ENCODE results near the gene PPFIBP1. TPM values are rescaled to one million over a fixed set of nuclear protein-coding genes. Genes with fewer than 3 reads are reported as not detected.

Gene PPFIBP1
- total RNA-seq, 3 donors from 2014 or later (not counting 1 experiment from before 2014, with no cell fraction given) = 0.73 to 1.6 (median 1.4) TPM

DNA sequence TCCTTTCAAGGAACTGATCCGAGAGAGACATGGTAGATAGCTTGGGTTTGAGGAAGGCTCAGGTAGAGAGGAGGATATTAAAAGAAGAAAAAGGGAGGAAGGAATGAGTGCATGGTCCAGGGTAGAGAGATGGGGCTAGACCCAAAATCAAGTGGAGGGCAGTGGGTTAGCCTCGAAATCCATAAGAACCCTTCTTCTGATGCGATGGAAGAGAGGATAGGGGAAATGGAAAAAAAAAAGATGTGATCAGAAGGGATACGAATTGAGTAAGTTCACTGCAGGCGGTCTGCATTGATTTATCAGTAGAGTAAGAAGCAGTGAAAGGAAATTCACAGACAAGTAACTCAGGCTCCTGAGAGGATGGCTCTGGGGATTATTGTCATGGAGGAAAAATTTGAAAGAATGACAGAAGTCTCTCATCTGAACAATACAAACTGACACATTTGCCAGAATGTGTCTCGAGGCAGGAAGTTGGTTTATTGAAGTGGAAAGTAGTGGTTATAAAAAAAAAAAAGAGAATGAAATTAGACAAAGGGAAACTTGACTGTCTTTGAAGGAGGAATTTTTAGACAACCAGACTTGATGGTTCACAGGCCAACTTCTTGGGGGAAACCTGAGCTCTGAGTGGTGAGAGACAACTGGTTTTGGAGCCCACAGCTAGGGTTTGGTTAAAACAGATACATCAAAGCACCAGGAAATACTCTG, 10.2 kb downstream of the PPFIBP1 start:
- Mint-ChIP-seq H3K4me1 (peaks cover 17% of the 10 kb centered on the region in 2 donors), H3K27ac (peak overlapping the region; percentile 4 to 24), H3K27me3 (ENCODE audit: low read depth in 2 of 2) (peaks cover 7 to 12% of the 10 kb centered on the region in 2 donors), H3K9me3 (no peaks in the 10 kb centered on the region), H3K36me3 (no peaks in the 10 kb centered on the region), H3K4me3 (peak overlapping the region; percentile 43)
- Histone ChIP-seq H3K4me3 (ENCODE audit: low read length) (no peak overlapping the region), H3K27ac (ENCODE audit: low read length) (no peak overlapping the region), H3K27me3 (ENCODE audit: control insufficient read depth, insufficient read depth, low read length) (no peaks in the 10 kb centered on the region), H3K9me3 (ENCODE audit: control insufficient read depth, insufficient read depth, low read length) (no peaks in the 10 kb centered on the region), H3K36me3 (ENCODE audit: control insufficient read depth, insufficient read depth, low read length) (no peaks in the 10 kb centered on the region), H3K4me1 (ENCODE audit: control insufficient read depth, insufficient read depth, low read length) (peaks cover 9% of the 10 kb centered on the region)
- WGBS (ENCODE audit: insufficient coverage) = 49% methylated on average over 6 of the region's 6 CpGs
- peak; percentile 42 to 79 (median 46) for ATAC-seq
- intact Hi-C loops (cut with micrococcal nuclease) = no loop called here
- peak in 1 of 2 donors; percentile 66 for DNase-seq
- no peak for TF ChIP-seq CTCF (IDR thresholded peaks at IDR 0.05)

- ATAC-seq (peak in 1 of 3 donors; percentile 34), DNase-seq (no peak)
- H3K4me1 ChIP-seq (ENCODE audit: control insufficient read depth, insufficient read depth, low read length) = peaks cover 9% of the 10 kb centered on the region
- no peak overlapping the region for H3K4me3 ChIP-seq (ENCODE audit: low read length)
- no peaks in the 10 kb centered on the region for H3K9me3 ChIP-seq (ENCODE audit: control insufficient read depth, insufficient read depth, low read length)
- no peak for TF ChIP-seq CTCF (IDR thresholded peaks at IDR 0.05)
- intact Hi-C loops (cut with micrococcal nuclease) = no loop called here
- H3K4me1 Mint-ChIP-seq = peaks cover 17% of the 10 kb centered on the region in 2 donors
- 80% methylated on average over 1 of the region's 1 CpG for WGBS (ENCODE audit: insufficient coverage)
- H3K36me3 Mint-ChIP-seq = no peaks in the 10 kb centered on the region
- H3K4me3 Mint-ChIP-seq = no peak overlapping the region
- H3K36me3 ChIP-seq (ENCODE audit: control insufficient read depth, insufficient read depth, low read length) = no peaks in the 10 kb centered on the region
- no peaks in the 10 kb centered on the region for H3K27me3 ChIP-seq (ENCODE audit: control insufficient read depth, insufficient read depth, low read length)
- H3K27ac Mint-ChIP-seq = peak overlapping the region; percentile 4 to 24
- H3K27ac ChIP-seq (ENCODE audit: low read length) = no peak overlapping the region
- H3K27me3 Mint-ChIP-seq (ENCODE audit: low read depth in 2 of 2) = peaks cover 7 to 12% of the 10 kb centered on the region in 2 donors
- no peaks in the 10 kb centered on the region for H3K9me3 Mint-ChIP-seq
These were observed 10.8 kb downstream of the PPFIBP1 start for GRCh38 chr12:27534765-27535161.

GRCh38 chr12:27535318-27535717, 11.3 kb downstream of the PPFIBP1 start:
- DNase-seq (no peak), ATAC-seq (no peak)
- no peak overlapping the region for H3K4me3 ChIP-seq (ENCODE audit: low read length)
- H3K36me3 ChIP-seq (ENCODE audit: control insufficient read depth, insufficient read depth, low read length) = no peaks in the 10 kb centered on the region
- H3K27ac ChIP-seq (ENCODE audit: low read length) = no peak overlapping the region
- H3K4me1 ChIP-seq (ENCODE audit: control insufficient read depth, insufficient read depth, low read length) = peaks cover 9% of the 10 kb centered on the region
- Mint-ChIP-seq H3K36me3 (no peaks in the 10 kb centered on the region), H3K27ac (no peak overlapping the region), H3K27me3 (ENCODE audit: low read depth in 2 of 2) (peaks cover 7 to 12% of the 10 kb centered on the region in 2 donors), H3K4me1 (peaks cover 17% of the 10 kb centered on the region in 2 donors), H3K4me3 (no peak overlapping the region), H3K9me3 (no peaks in the 10 kb centered on the region)
- no peaks in the 10 kb centered on the region for H3K27me3 ChIP-seq (ENCODE audit: control insufficient read depth, insufficient read depth, low read length)
- no peak for TF ChIP-seq CTCF (IDR thresholded peaks at IDR 0.05)
- intact Hi-C loops (cut with micrococcal nuclease) = no loop called here
- H3K9me3 ChIP-seq (ENCODE audit: control insufficient read depth, insufficient read depth, low read length) = no peaks in the 10 kb centered on the region
- WGBS (ENCODE audit: insufficient coverage) = 82% methylated on average over 6 of the region's 6 CpGs

Data from natural killer cell (primary cell).